ENCODE data around the gene EIF2B2. TPM values are rescaled to one million over a fixed set of nuclear protein-coding genes. Genes with fewer than 3 reads are reported as not detected.
"Not testable (repeated sequence)": the region's sequence is repeated elsewhere in the genome, so short reads cannot be mapped to it uniquely, and the experiment has no call there.

EIF2B2 gene
- total RNA-seq, 2 donors from 2014 or later = 12.9 to 17.1 TPM

GRCh38 chr14:74985028-74985310 is 17.8 kb upstream of the EIF2B2 start:
- intact Hi-C loops (cut with DNase I) = no loop called here
- no peak overlapping the region for H3K27ac ChIP-seq
- TF ChIP-seq CTCF (IDR thresholded peaks at IDR 0.05) (no peak), POLR2A (IDR thresholded peaks at IDR 0.05) (no peak)
- no peak for DNase-seq
- no peaks in the 10 kb centered on the region for H3K4me1 ChIP-seq
- H3K27me3 ChIP-seq = no peaks in the 10 kb centered on the region
- WGBS, 2 donors = 74 to 80% methylated on average over 2 to 10 of the region's 10 CpGs
- no peak overlapping the region for H3K4me3 ChIP-seq
- ATAC-seq = no peak
- no peaks in the 10 kb centered on the region for H3K9me3 ChIP-seq
- no peaks in the 10 kb centered on the region for H3K36me3 ChIP-seq (replicated peaks in 1 of 2; ENCODE audit: insufficient read depth in 1 of 2, low read depth in 2 of 2)

- WGBS, 2 donors = 66 to 75% methylated on average over 6 of the region's 6 CpGs
- ATAC-seq = no peak
- H3K36me3 ChIP-seq (replicated peaks in 1 of 2; ENCODE audit: insufficient read depth in 1 of 2, low read depth in 2 of 2) = no peaks in the 10 kb centered on the region
- DNase-seq = no peak
- intact Hi-C loops (cut with DNase I) = no loop called here
- H3K27ac ChIP-seq = no peak overlapping the region
- no peaks in the 10 kb centered on the region for H3K9me3 ChIP-seq
- TF ChIP-seq CTCF (IDR thresholded peaks at IDR 0.05) (no peak), POLR2A (IDR thresholded peaks at IDR 0.05) (no peak)
- no peaks in the 10 kb centered on the region for H3K4me1 ChIP-seq
- no peaks in the 10 kb centered on the region for H3K27me3 ChIP-seq
- H3K4me3 ChIP-seq = no peak overlapping the region
These were observed 16.9 kb upstream of the EIF2B2 start for GRCh38 chr14:74985806-74986205.

- TF ChIP-seq POLR2A (IDR thresholded peaks at IDR 0.05) = no peak
- TF ChIP-seq CTCF (IDR thresholded peaks at IDR 0.05) = no peak
- no peak for ATAC-seq
- Histone ChIP-seq H3K36me3 (replicated peaks in 1 of 2; ENCODE audit: insufficient read depth in 1 of 2, low read depth in 2 of 2) (no peaks in the 10 kb centered on the region), H3K27me3 (no peaks in the 10 kb centered on the region), H3K9me3 (no peaks in the 10 kb centered on the region), H3K27ac (no peak overlapping the region), H3K4me3 (no peak overlapping the region), H3K4me1 (no peaks in the 10 kb centered on the region)
- intact Hi-C loops (cut with DNase I) = no loop called here
- DNase-seq = no peak
- 70 to 78% methylated on average over 4 of the region's 4 CpGs for WGBS, 2 donors
These were observed 14.6 kb upstream of the EIF2B2 start for GRCh38 chr14:74988131-74988530.

- no peak overlapping the region for H3K4me3 ChIP-seq
- DNase-seq (no peak), ATAC-seq (no peak)
- intact Hi-C loops (cut with DNase I) = no loop called here
- no peaks in the 10 kb centered on the region for H3K27me3 ChIP-seq
- WGBS, 2 donors = 61 to 63% methylated on average over 1 of the region's 1 CpG
- H3K27ac ChIP-seq = no peak overlapping the region
- H3K4me1 ChIP-seq = no peaks in the 10 kb centered on the region
- no peaks in the 10 kb centered on the region for H3K36me3 ChIP-seq (replicated peaks in 1 of 2; ENCODE audit: insufficient read depth in 1 of 2, low read depth in 2 of 2)
- H3K9me3 ChIP-seq = no peaks in the 10 kb centered on the region
- no peak for TF ChIP-seq POLR2A (IDR thresholded peaks at IDR 0.05)
- no peak for TF ChIP-seq CTCF (IDR thresholded peaks at IDR 0.05)
These were observed 13.7 kb upstream of the EIF2B2 start for GRCh38 chr14:74988993-74989392.

GRCh38 chr14:74994182-74994581 is 8.5 kb upstream of the EIF2B2 start:
- H3K9me3 ChIP-seq; H3K4me1 ChIP-seq; H3K36me3 ChIP-seq (replicated peaks in 1 of 2; ENCODE audit: insufficient read depth in 1 of 2, low read depth in 2 of 2); intact Hi-C loops (cut with DNase I); H3K27ac ChIP-seq; ATAC-seq; H3K4me3 ChIP-seq; DNase-seq; H3K27me3 ChIP-seq: not testable (repeated sequence)
- WGBS, 2 donors = 93% methylated on average over 17 of the region's 28 CpGs; no CpG with 5 or more reads in 1 of the 2 donors

GRCh38 chr14:74995781-74996180 is 6.9 kb upstream of the EIF2B2 start:
- H3K9me3 ChIP-seq; intact Hi-C loops (cut with DNase I); ATAC-seq; H3K27ac ChIP-seq; H3K4me1 ChIP-seq; H3K36me3 ChIP-seq (replicated peaks in 1 of 2; ENCODE audit: insufficient read depth in 1 of 2, low read depth in 2 of 2); DNase-seq; H3K27me3 ChIP-seq; H3K4me3 ChIP-seq: not testable (repeated sequence)
- 100% methylated on average over 1 of the region's 7 CpGs; no CpG with 5 or more reads in 1 of the 2 donors for WGBS, 2 donors

All from body of pancreas (tissue), 4 donors.